ENCODE results near the gene TREX2.

Gene TREX2

DNA sequence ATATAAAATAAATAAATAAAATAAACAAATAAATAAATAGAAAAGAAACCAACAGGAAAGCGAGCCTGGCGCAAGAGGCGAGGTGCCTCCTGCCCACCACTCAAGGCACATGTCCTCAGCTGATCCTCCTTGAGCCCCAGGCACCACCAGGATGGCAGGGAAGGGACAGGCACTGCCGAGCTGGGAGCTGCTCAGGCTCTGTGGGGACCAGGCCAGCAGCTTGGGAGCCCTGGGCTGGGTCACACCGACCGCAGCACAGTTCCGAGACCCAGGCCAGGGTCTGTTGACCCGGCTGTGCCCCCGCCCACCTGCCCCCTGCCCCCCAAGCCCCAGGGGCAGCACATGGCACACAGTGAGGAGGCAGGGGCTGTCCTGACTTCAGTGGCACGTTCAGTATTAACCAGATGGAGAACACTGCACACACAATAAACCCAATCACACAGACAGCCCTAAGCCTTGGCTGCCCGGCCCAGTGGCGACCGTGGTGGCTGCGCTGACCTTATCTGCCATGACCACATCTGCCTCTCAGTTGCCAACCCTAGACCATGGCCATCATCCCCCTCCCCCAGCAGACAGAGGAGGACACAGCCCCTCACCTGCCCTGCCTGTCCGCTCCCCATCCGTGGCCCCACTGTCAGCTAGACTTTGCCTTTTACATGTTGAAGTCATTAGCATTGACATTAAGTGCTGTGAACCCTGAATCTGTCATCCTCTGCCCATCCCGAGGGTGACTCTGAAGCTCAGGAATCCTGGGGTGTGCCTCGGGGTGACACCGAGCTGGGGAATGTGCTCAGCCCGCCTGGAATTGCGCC is 2.9 kb upstream of the TREX2 start:
- ATAC-seq (ENCODE audit: low read depth) = peak; percentile 24; the same call in 1 of the 3 replicates
- TF ChIP-seq, protein P1, sequence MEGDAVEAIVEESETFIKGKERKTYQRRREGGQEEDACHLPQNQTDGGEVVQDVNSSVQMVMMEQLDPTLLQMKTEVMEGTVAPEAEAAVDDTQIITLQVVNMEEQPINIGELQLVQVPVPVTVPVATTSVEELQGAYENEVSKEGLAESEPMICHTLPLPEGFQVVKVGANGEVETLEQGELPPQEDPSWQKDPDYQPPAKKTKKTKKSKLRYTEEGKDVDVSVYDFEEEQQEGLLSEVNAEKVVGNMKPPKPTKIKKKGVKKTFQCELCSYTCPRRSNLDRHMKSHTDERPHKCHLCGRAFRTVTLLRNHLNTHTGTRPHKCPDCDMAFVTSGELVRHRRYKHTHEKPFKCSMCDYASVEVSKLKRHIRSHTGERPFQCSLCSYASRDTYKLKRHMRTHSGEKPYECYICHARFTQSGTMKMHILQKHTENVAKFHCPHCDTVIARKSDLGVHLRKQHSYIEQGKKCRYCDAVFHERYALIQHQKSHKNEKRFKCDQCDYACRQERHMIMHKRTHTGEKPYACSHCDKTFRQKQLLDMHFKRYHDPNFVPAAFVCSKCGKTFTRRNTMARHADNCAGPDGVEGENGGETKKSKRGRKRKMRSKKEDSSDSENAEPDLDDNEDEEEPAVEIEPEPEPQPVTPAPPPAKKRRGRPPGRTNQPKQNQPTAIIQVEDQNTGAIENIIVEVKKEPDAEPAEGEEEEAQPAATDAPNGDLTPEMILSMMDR (IDR thresholded peaks at IDR 0.05; ENCODE audit: poor library complexity, severe bottlenecking) = no peak
- Histone ChIP-seq H3K4me1 (ENCODE audit: insufficient read depth, poor library complexity, severe bottlenecking) (no peaks in the 10 kb centered on the region), H3K9me3 (ENCODE audit: severe bottlenecking) (no peaks in the 10 kb centered on the region), H3K27me3 (ENCODE audit: insufficient read depth, poor library complexity, severe bottlenecking) (no peaks in the 10 kb centered on the region), H3K27ac (ENCODE audit: poor library complexity, severe bottlenecking) (no peak overlapping the region), H3K36me3 (ENCODE audit: low read depth) (no peaks in the 10 kb centered on the region), H3K4me3 (ENCODE audit: severe bottlenecking) (no peak overlapping the region)
- no peak for DNase-seq (ENCODE audit: low spot score)

DNA sequence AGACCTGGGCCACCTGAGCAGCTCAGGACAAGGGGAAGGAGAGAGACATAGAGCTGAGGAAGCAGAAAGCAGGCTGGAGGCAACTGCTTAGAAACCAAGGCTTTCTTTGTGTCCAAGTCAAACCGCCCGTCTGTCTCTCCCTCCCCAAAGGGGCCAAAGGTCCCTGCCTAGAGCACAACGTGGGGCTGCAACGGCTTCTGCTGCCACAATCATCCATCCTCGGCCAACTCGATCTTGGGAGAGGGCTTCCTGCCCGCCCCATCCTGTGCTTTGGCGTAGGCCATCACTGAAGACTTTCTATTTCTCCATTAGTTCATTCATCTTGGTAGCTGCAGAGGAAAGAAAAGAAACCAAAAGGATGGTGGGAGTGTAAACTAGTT is 1.7 kb upstream of the TREX2 start:
- H3K4me1 ChIP-seq (ENCODE audit: insufficient read depth, poor library complexity, severe bottlenecking) = no peaks in the 10 kb centered on the region
- ATAC-seq (ENCODE audit: low read depth) = no peak

DNA sequence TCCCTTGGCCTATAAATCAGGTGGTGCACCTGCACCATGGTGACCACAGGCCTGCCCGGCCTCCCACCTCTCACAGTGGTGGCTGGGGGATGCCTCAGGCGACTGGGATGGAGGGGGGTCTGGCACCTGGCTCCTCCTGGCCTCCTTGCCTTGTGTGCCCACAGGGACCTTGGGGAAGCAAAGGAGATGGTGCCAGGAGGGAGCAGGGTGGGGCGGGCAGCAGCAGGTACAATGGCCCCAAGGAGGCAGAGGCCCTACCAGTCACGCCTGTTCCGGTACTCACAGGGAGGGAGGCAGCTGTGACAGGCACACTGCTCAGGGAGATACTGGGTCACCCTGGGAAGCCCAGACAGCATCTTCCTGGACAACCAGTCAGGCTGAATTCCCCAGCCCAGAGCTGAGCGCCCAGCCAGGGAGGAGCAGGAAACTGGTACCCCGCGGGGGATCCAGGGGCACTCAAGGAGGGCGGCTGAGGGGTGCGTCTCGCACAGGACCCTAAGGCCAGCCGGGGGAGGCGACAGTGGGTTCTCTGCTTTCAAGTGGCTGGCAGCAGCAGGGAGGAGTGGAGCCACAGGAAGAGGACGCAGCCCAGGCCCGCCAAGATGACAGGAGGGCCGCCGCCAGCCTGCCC is 1.2 kb upstream of the TREX2 start:
- no peak for DNase-seq (ENCODE audit: low spot score)
- Histone ChIP-seq H3K4me3 (ENCODE audit: severe bottlenecking) (no peak overlapping the region), H3K4me1 (ENCODE audit: insufficient read depth, poor library complexity, severe bottlenecking) (peaks cover 2% of the 10 kb centered on the region), H3K27ac (ENCODE audit: poor library complexity, severe bottlenecking) (no peak overlapping the region), H3K27me3 (ENCODE audit: insufficient read depth, poor library complexity, severe bottlenecking) (no peaks in the 10 kb centered on the region), H3K9me3 (ENCODE audit: severe bottlenecking) (no peaks in the 10 kb centered on the region), H3K36me3 (ENCODE audit: low read depth) (no peaks in the 10 kb centered on the region)
- TF ChIP-seq, protein P1 (IDR thresholded peaks at IDR 0.05; ENCODE audit: poor library complexity, severe bottlenecking) = no peak
- no peak for ATAC-seq (ENCODE audit: low read depth)

More for the DNA sequence above, 1.7 kb upstream of the TREX2 start:
- TF ChIP-seq, protein P1 (IDR thresholded peaks at IDR 0.05; ENCODE audit: poor library complexity, severe bottlenecking) = no peak
- Histone ChIP-seq H3K27ac (ENCODE audit: poor library complexity, severe bottlenecking) (no peak overlapping the region), H3K9me3 (ENCODE audit: severe bottlenecking) (no peaks in the 10 kb centered on the region), H3K4me3 (ENCODE audit: severe bottlenecking) (no peak overlapping the region), H3K27me3 (ENCODE audit: insufficient read depth, poor library complexity, severe bottlenecking) (no peaks in the 10 kb centered on the region), H3K36me3 (ENCODE audit: low read depth) (no peaks in the 10 kb centered on the region)
- no peak for DNase-seq (ENCODE audit: low spot score)

DNA sequence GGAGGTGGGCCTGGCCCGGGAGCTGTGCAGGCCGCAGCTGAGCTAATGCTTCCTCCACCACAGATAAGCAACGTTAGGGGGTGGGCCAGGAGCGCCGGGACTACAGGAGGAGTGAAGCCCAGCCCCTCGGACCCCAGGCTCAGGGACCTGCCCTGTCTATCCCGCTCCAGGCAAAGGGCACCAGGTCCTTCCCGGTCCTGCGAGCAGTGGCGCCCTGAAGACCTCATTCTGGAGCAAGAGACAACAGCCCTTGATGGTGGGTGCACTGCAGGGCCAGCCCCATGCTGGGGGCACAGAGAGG is 730 bp upstream of the TREX2 start:
- ATAC-seq (ENCODE audit: low read depth) (no peak), DNase-seq (ENCODE audit: low spot score) (no peak)
- H3K4me3 ChIP-seq (ENCODE audit: severe bottlenecking) = no peak overlapping the region
- H3K27me3 ChIP-seq (ENCODE audit: insufficient read depth, poor library complexity, severe bottlenecking) = no peaks in the 10 kb centered on the region
- no peaks in the 10 kb centered on the region for H3K36me3 ChIP-seq (ENCODE audit: low read depth)
- H3K27ac ChIP-seq (ENCODE audit: poor library complexity, severe bottlenecking) = no peak overlapping the region
- H3K4me1 ChIP-seq (ENCODE audit: insufficient read depth, poor library complexity, severe bottlenecking) = peaks cover 7% of the 10 kb centered on the region
- TF ChIP-seq, protein P1 (IDR thresholded peaks at IDR 0.05; ENCODE audit: poor library complexity, severe bottlenecking) = no peak
- H3K9me3 ChIP-seq (ENCODE audit: severe bottlenecking) = no peaks in the 10 kb centered on the region

Measured in RWPE2 (cell line).